HTR-8/SVneo (cell line): ENCODE measurements around the gene NOMO2.
"Not testable (repeated sequence)": the region's sequence is repeated elsewhere in the genome, so short reads cannot be mapped to it uniquely, and the experiment has no call there.

Experiments
- DNase-seq: peaks from one replicate; pipeline ENCODE4 v3.0.0; 2011; ENCODE audit warnings: low spot score, mixed read lengths; ENCODE audit not compliant: insufficient read length
- FAIRE-seq: peaks from 2 replicates; lab custom pipeline; 2011; peaks lifted over from hg19 to GRCh38; lab: Jason Lieb, UNC

Gene NOMO2

DNA sequence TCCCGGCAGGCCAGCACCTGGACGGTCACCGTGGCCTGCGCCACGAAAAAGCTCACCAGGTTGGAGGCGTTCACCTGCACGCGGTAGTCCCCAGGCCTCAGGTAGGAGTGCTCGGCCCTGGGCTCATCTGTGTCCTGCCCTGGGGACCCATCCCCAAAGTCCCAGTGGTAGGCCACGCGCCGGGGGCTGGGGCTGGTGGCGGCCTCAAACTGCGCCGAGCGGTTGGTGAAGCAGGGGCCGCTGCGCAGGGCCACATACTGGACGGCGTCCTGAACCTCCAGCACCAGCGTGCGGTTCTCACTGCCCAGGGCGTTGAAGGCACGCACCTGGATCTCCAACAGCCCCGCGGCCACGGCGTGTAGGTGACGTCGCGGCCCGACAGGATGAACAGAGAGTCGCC, 176.6 kb downstream of the NOMO2 start:
- FAIRE-seq, DNase-seq: not testable (repeated sequence)

DNA sequence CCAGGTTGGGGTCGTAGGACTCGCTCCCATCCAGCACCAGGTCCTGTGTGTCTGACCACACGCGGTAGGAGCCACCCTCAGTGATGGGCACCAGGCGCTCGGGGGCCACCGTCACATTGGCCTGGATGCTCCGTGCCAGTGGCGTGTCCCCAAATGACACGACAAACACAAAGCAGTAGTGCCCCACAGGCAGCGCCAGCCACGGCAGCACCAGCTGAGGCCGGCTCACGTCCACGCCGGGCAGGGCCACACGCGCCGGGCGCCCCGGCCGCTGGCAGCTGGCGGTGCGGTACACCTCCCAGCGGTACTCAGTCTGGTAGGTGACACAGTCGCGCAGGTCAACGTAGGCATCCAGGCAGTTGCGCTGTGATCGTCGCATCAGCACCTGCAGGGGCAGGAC, 177.0 kb downstream of the NOMO2 start:
- not testable (repeated sequence) for FAIRE-seq, DNase-seq

DNA sequence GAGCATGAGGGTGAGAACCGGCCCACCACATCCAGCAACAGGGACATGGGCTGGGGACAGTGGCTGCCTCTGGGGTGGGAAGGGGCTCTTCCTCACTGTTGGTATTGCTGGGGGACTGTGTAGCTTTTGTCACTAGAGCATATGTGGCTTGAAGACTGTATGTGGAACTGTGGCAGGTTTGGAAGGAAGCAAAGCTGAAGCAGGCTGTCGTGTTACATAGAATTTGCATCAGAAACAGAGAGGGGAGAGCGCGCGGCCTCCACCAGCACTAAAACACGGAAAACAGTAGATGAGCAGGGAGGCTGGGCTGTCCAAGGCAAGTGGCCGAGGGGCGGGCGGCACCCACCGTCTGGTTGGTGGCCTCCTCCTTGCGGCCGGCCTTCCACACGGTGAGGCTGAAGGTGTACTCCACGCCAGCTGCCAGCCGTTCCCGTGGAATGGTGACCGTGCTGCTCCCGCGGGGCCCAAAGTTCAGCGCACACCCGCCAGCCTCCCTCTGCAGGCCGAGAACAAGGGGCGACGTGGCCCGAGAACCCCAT, 177.7 kb downstream of the NOMO2 start:
- FAIRE-seq, result not testable (repeated sequence)

DNA sequence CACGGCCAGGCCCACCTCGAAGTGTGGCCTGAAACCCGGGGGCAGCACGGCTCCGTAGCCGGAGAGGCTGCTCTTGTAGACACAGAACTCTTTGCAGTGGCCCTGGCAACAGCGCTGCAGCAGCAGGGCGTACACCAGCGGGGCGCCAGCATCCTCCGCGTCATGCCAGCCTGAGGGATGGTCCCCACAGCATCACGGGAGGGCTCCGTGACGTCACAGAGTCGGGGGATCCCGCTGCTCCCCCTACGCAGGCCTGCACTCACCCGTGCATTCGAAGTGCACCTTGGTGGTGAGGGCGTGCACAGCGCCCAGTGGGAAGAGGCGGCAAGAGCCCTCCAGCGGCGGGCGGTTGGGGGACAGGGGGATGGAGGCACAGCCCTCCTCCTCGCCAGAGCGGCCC, 179.2 kb downstream of the NOMO2 start:
- DNase-seq, FAIRE-seq: not testable (repeated sequence)

More for the DNA sequence above, 177.7 kb downstream of the NOMO2 start:
- not testable (repeated sequence) for DNase-seq
